Motor neuron (in vitro differentiated cells): ENCODE data around the gene GTF2H4. TPM values are rescaled to one million over a fixed set of nuclear protein-coding genes. Genes with fewer than 3 reads are reported as not detected.

ENCODE experiments used
- ATAC-seq, 8 experiments: fragments of 200-7000 bp; cut with Tn5 transposase; replicated peaks in 6 of 8; 2 replicates each; pipeline ENCODE4 v1.8.0; 2021; ENCODE audit warnings: mild to moderate bottlenecking in 8 of 8, moderate library complexity in 8 of 8
- H3K27ac ChIP-seq, 2 donors: fragments of 250-450 bp; sonication (Bioruptor Pico); 2 replicates each; pipeline ENCODE4 v1.9.0; 2021; ENCODE audit warnings: antibody characterized with exemption in 2 of 2, mild to moderate bottlenecking in 2 of 2, moderate library complexity in 1 of 2
- H3K4me1 ChIP-seq, 2 donors: fragments of 250-450 bp; sonication (Bioruptor Pico); replicated peaks in 1 of 2; 2 replicates each; pipeline ENCODE4 v1.6.1; 2021; ENCODE audit warnings: antibody characterized with exemption in 2 of 2, mild to moderate bottlenecking in 2 of 2, moderate library complexity in 1 of 2
- H3K4me3 ChIP-seq, 5 donors: fragments of 250-450 bp; sonication (Bioruptor Pico); 2 replicates each; pipeline ENCODE4 v1.9.0; 2021; ENCODE audit warnings: antibody characterized with exemption in 5 of 5, mild to moderate bottlenecking in 5 of 5, moderate library complexity in 4 of 5
- WGBS, 10 experiments: fragments of 450-650 bp; shearing (Covaris generic); methylation state at CpG; one replicate each; pipeline ENCODE4 v1.0.0; 2022; 5-methylcytosine and 5-hydroxymethylcytosine counted together
- in situ Hi-C, 9 experiments: fragments of 400-800 bp; cut with MboI; loops; one replicate each; pipeline ENCODE4 v1.15.0; 2021; ENCODE audit warnings: low sequenced_read_pairs in 9 of 9, low pct_unique_long_range_greater_than_20kb in 2 of 9; ENCODE audit not compliant: unreplicated experiment in 9 of 9
- total RNA-seq, 8 experiments: library from RNA; unstranded; fragments of 300-600 nt; gene quantifications; 2 replicates each; pipeline versions ENCODE4 v1.2.3 to v1.2.4, GENCODE V29; 2022

GTF2H4 gene
- total RNA-seq, 8 experiments from 2014 or later, result 18.2 to 46.3 (median 28.5) TPM

DNA sequence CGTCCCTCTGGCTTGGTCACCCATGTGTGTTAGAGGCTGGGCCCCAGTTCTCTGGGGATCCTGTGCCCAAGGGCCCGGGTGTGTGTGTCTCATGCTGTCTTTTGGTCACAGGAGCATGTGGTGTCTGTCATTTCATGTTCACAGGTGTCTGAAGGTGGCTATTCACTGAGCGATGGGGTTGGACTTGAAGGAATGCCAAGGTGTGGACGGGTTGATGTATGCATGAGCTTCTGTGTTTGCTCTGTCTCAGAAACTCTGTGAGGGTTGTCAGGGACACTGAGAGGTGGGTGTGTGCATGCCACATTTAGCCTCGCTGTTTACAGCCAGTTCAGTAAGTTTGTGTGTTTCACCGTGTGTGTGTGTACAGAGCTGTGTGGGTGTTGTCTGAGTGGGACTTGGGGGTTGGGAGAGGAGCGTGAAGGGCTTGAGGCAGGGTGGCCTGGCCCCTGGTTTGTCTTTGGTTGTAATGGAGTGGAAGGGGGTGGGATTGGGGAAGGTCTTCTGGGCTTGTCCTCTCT is 22.5 kb upstream of the GTF2H4 start:
- H3K27ac ChIP-seq, result peak overlapping the region; percentile 92 to 98
- peak overlapping the region; percentile 54 to 87 (median 65) for H3K4me3 ChIP-seq
- in situ Hi-C loops, result no loop called here
- peak in 4 of 8 experiments; percentile 5 to 33 (median 20) for ATAC-seq
- H3K4me1 ChIP-seq, result peaks cover 10 to 16% of the 10 kb centered on the region in 2 donors
- WGBS, 10 experiments, result 0 to 57% (median 0%) methylated on average over 1 of the region's 7 CpGs; no CpG with 5 or more reads in 5 of the 10 experiments

GRCh38 chr6:30885999-30886896 is 21.8 kb upstream of the GTF2H4 start:
- Histone ChIP-seq H3K27ac (peak overlapping the region; percentile 92 to 98), H3K4me1 (peaks cover 10 to 16% of the 10 kb centered on the region in 2 donors), H3K4me3 (peak overlapping the region; percentile 54 to 87 (median 65))
- WGBS, 10 experiments, result 0 to 3% (median 0%) methylated on average over 1 to 9 of the region's 18 CpGs; no CpG with 5 or more reads in 6 of the 10 experiments
- in situ Hi-C loops, result no loop called here
- ATAC-seq, result peak; percentile 44 to 67 (median 58)

DNA sequence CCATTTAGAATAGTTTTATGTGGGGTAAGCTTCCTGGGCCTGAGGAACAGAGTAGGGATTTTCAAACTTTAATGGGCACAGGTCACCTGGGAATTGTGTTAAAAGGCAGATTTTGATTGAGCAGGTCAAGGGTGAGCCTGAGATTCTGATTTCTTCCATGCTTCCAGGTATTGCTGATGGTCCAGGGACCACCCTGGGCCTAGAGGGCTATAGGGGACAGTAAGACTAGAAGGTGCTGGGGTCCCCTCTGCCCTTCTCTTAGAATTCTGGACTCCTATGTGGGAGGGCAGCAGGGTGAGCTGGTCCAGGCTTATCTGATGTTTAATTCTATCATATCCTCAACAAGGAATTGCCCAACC is 21.1 kb upstream of the GTF2H4 start:
- in situ Hi-C loops, result no loop called here
- ATAC-seq, result no peak
- H3K4me3 ChIP-seq, result peak overlapping the region; percentile 54 to 87 (median 65)

DNA sequence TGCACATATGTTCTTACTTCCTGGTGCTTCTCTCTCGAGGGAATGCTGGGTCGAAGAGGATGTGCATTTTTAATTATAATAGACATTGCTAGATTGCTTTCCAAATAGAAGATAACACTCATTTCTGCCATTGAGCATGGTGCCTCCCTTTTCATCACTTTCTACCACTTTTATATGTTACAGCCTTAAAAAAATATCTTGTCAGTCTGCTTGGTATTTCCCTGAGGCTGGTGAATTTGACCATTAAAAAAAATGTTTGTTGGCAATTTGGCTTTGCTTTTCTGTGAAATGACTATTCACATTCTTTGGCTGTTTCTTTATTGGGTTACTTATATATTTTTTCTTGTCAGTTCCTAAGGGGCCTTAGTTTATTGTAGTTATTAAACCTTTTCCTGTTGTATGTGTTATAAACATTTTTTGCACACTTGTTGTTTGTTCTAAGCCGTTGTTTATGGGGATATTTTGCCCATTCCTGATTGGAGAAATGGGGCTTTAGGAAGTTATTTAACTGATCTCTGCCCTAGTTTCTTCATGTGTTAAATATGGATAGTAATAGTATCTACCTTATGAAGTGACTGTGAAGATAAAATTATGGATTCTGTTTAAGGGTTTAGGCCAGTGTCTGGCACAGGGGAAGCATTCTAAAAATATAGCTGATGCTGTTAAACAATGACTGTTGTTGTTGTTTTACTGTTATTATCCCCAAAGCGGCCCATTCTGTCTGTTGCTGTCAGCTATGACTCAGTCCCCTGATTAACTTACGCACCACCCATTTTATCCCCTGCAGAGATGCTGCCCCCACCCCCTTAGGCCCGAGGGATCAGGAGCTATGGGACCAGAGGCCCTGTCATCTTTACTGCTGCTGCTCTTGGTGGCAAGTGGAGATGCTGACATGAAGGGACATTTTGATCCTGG is 19.8 kb upstream of the GTF2H4 start:
- Histone ChIP-seq H3K27ac (no peak overlapping the region), H3K4me3 (no peak overlapping the region), H3K4me1 (peaks cover 10 to 11% of the 10 kb centered on the region in 2 donors)
- ATAC-seq, result peak in 2 of 8 experiments; percentile 4 to 12
- WGBS, 10 experiments, result 5 to 100% (median 67%) methylated on average over 1 to 6 of the region's 6 CpGs; no CpG with 5 or more reads in 1 of the 10 experiments
- in situ Hi-C loops, result no loop called here

More for the DNA sequence above, 21.1 kb upstream of the GTF2H4 start:
- Histone ChIP-seq H3K27ac (peak overlapping the region; percentile 92 to 98), H3K4me1 (peaks cover 10 to 16% of the 10 kb centered on the region in 2 donors)

DNA sequence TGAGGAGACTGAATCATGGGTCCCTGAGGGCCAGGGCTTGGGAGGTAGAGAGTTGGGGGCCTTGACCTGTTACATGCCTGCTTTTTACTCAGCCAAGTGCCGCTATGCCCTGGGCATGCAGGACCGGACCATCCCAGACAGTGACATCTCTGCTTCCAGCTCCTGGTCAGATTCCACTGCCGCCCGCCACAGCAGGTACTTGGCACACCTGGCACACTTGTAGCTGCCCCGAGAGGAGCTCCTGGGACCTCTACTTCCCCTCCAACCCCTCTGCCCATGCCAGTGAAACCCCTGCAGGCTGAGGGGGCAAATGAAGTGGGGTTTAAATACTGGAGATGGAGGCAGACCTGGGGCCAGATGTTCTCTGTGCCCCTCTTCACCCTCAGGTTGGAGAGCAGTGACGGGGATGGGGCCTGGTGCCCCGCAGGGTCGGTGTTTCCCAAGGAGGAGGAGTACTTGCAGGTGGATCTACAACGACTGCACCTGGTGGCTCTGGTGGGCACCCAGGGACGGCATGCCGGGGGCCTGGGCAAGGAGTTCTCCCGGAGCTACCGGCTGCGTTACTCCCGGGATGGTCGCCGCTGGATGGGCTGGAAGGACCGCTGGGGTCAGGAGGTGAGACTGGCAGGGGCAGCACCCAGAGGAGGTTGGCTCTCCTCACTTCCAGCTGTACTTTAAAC is 19.1 kb upstream of the GTF2H4 start:
- in situ Hi-C loops, result no loop called here
- H3K27ac ChIP-seq, result no peak overlapping the region
- WGBS, 10 experiments, result 98 to 100% (median 100%) methylated on average over 1 to 8 of the region's 18 CpGs; no CpG with 5 or more reads in 4 of the 10 experiments

DNA sequence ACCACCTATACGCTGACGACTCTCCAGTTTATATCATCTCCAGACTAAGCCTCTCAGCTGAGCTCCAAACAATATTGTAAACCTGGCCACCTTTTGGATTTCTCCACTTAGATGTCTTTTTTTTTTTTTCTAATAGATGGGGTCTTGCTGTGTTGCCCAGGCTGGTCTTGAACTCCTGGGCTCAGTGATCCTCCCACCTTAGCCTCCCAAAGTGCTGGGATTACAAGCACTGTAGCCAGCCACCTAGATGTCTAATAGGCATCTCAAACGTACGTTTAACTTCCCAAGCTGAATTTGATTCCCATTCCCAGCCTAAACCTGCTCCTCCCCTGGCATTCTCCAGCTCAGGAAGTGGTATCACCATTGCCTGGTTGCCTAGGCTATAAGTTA is 18.5 kb upstream of the GTF2H4 start:
- in situ Hi-C loops, result no loop called here
- WGBS, 10 experiments, result 75 to 100% (median 90%) methylated on average over 1 to 4 of the region's 4 CpGs; no CpG with 5 or more reads in 3 of the 10 experiments
- H3K27ac ChIP-seq, result no peak overlapping the region
- no peak for ATAC-seq
- peaks cover 10 to 11% of the 10 kb centered on the region in 2 donors for H3K4me1 ChIP-seq
- H3K4me3 ChIP-seq, result no peak overlapping the region

More for the DNA sequence above, 19.1 kb upstream of the GTF2H4 start:
- H3K4me3 ChIP-seq, result no peak overlapping the region
- peaks cover 10 to 11% of the 10 kb centered on the region in 2 donors for H3K4me1 ChIP-seq
- ATAC-seq, result no peak

GRCh38 chr6:30889921-30890645 is 17.9 kb upstream of the GTF2H4 start:
- 80 to 100% (median 92%) methylated on average over 1 to 11 of the region's 14 CpGs; no CpG with 5 or more reads in 3 of the 10 experiments for WGBS, 10 experiments
- ATAC-seq, result no peak
- Histone ChIP-seq H3K4me1 (peaks cover 10 to 11% of the 10 kb centered on the region in 2 donors), H3K4me3 (no peak overlapping the region), H3K27ac (no peak overlapping the region)
- in situ Hi-C loops, result no loop called here

DNA sequence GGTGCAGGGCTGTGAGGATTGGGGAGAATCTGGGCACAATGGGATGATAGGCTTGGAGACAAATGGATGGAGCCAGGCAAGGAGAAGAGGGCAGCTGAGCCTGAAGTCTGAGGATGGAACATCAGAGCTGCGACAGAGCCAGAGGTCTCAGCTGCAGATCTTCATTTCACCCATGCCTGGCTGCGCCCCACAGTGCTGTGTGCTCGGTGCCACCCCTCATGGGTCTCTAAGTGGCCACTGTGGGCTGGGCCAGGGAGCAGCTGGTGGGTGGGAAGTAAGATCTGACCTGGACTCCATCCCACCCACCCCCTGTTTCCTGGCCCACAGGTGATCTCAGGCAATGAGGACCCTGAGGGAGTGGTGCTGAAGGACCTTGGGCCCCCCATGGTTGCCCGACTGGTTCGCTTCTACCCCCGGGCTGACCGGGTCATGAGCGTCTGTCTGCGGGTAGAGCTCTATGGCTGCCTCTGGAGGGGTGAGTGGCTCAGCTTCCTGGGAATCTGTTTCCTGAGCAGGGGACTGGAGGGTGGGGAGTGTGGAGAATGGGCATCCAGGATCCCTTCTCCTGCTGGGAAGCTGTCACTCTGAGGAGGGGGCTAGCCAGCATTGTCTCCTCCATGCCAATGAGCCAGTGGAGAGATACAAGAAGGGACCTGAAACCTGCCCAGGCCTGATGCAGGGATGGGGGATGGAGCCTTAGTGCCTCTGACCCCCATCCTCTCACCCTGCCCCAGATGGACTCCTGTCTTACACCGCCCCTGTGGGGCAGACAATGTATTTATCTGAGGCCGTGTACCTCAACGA is 17.2 kb upstream of the GTF2H4 start:
- H3K27ac ChIP-seq, result no peak overlapping the region
- peaks cover 6 to 10% of the 10 kb centered on the region in 2 donors for H3K4me1 ChIP-seq
- WGBS, 10 experiments, result 40 to 100% (median 76%) methylated on average over 1 to 6 of the region's 12 CpGs; no CpG with 5 or more reads in 5 of the 10 experiments

GRCh38 chr6:30891450-30891723 is 16.6 kb upstream of the GTF2H4 start:
- H3K4me3 ChIP-seq, result no peak overlapping the region
- in situ Hi-C loops, result no loop called here
- WGBS, 10 experiments, result 100% methylated on average over 1 of the region's 4 CpGs; no CpG with 5 or more reads in 9 of the 10 experiments
- ATAC-seq, result no peak
- H3K27ac ChIP-seq, result no peak overlapping the region
- peaks cover 6 to 10% of the 10 kb centered on the region in 2 donors for H3K4me1 ChIP-seq

More for the DNA sequence above, 17.2 kb upstream of the GTF2H4 start:
- in situ Hi-C loops, result no loop called here
- no peak for ATAC-seq
- no peak overlapping the region for H3K4me3 ChIP-seq

GRCh38 chr6:30891816-30892538 is 16.0 kb upstream of the GTF2H4 start:
- Histone ChIP-seq H3K4me1 (peaks cover under 1 to 4% of the 10 kb centered on the region in 2 donors), H3K27ac (no peak overlapping the region), H3K4me3 (no peak overlapping the region)
- no peak for ATAC-seq
- in situ Hi-C loops, result no loop called here
- WGBS, 10 experiments, result 100% methylated on average over 1 to 3 of the region's 21 CpGs; no CpG with 5 or more reads in 4 of the 10 experiments

DNA sequence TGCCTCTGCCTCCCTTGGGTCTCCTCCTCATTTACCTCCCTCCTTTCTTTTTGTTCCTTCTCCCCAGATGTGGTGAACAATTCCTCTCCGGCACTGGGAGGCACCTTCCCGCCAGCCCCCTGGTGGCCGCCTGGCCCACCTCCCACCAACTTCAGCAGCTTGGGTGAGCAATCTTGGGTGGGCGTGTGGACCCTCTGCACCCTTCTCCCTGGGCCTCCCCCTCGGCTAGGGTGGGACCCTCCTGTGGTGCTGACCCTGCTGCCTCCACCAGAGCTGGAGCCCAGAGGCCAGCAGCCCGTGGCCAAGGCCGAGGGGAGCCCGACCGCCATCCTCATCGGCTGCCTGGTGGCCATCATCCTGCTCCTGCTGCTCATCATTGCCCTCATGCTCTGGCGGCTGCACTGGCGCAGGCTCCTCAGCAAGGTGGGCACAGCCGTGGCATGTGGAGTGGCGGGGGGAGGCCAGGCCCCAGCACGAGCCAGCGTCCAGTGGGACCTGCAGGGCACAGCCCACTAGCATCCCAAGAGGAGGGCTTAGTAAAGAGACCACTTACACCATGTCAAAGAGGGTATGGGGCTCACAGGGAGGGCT is 14.9 kb upstream of the GTF2H4 start:
- 93 to 100% methylated on average over 1 to 3 of the region's 16 CpGs; no CpG with 5 or more reads in 8 of the 10 experiments for WGBS, 10 experiments
- H3K4me1 ChIP-seq, result no peaks in the 10 kb centered on the region
- H3K27ac ChIP-seq, result no peak overlapping the region
- ATAC-seq, result no peak
- in situ Hi-C loops, result no loop called here
- no peak overlapping the region for H3K4me3 ChIP-seq
